Ishikawa (cell line): ENCODE results near the gene GPRASP3.

Source experiments
- CEBPB ChIP-seq: IDR thresholded peaks from 2 replicates; pipeline ENCODE4 v1.6.1; 2012
- CREB1 ChIP-seq: IDR thresholded peaks from 2 replicates; pipeline ENCODE4 v1.6.1; 2012; ENCODE audit warnings: low read depth
- EGR1 ChIP-seq: IDR thresholded peaks from 2 replicates; pipeline ENCODE4 v1.6.1; 2012
- EP300 ChIP-seq: IDR thresholded peaks from 2 replicates; pipeline ENCODE4 v1.6.1; 2012; ENCODE audit warnings: borderline replicate concordance
- FOXM1 ChIP-seq: IDR thresholded peaks from 2 replicates; pipeline ENCODE4 v1.6.1; 2012; ENCODE audit warnings: low read depth, borderline replicate concordance
- NFIC ChIP-seq: IDR thresholded peaks from 2 replicates; pipeline ENCODE4 v1.6.1; 2012
- RAD21 ChIP-seq: IDR thresholded peaks from 2 replicates; pipeline ENCODE4 v1.6.1; 2012; ENCODE audit warnings: low read depth
- TAF1 ChIP-seq: IDR thresholded peaks from 2 replicates; pipeline ENCODE4 v1.6.1; 2012; ENCODE audit warnings: low read depth, mild to moderate bottlenecking
- TCF12 ChIP-seq: IDR thresholded peaks from 2 replicates; pipeline ENCODE4 v1.6.1; 2012; ENCODE audit warnings: low read depth
- TEAD4 ChIP-seq: IDR thresholded peaks from 2 replicates; pipeline ENCODE4 v1.6.1; 2012
- YY1 ChIP-seq: IDR thresholded peaks from 2 replicates; pipeline ENCODE4 v1.6.1; 2012; ENCODE audit warnings: low read depth
- ZBTB7A ChIP-seq: IDR thresholded peaks from 2 replicates; pipeline ENCODE4 v1.6.1; 2012; ENCODE audit warnings: low read depth
- TF ChIP-seq, protein P1 (sequence below): IDR thresholded peaks from 2 replicates; pipeline ENCODE4 v1.6.1; 2012
- TF ChIP-seq, protein P2 (sequence below): IDR thresholded peaks from 2 replicates; pipeline ENCODE4 v1.6.1; 2012; ENCODE audit warnings: low read depth, mild to moderate bottlenecking
- TF ChIP-seq, protein P3 (sequence below): IDR thresholded peaks from 2 replicates; pipeline ENCODE4 v1.6.1; 2012

Gene GPRASP3

DNA sequence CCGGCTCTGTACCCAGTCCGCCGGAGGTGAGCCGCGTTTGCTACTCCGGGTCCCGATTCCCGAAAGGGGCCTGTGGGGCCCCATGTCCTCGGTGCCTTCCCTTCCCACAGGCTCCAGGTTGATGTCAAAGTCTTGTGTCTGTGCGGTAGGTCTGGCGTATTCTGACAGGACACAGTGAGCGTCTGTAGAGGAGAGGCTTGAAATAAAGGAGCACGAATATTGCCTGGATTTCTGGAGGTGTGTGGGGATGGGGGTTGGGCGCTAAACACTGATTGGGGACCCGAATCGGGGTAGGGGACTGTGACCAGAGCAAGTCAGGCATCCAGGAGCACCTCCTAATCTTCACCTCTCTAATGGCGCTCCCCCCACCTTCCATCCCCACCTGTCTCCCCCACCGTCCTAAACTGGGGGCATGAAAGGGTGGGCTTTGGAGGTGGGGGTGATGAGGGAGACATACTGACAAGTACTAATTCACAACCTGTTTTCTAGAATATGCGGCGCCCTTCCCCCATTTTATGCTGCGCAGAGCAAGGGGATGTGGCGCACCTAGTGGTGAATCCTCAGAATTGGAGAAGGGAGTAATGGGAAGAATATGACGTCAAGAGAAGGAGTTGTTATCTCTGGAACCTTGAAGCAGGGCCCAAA lies 7.4 kb upstream of the GPRASP3 start:
- TF ChIP-seq ZBTB7A (no peak), EGR1 (no peak), FOXM1 (no peak), TAF1 (no peak), RAD21 (no peak), NFIC (no peak), TCF12 (no peak), EP300 (no peak), YY1 (no peak)
- TF ChIP-seq, protein P1, sequence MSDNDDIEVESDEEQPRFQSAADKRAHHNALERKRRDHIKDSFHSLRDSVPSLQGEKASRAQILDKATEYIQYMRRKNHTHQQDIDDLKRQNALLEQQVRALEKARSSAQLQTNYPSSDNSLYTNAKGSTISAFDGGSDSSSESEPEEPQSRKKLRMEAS: no peak
- TF ChIP-seq, protein P2, sequence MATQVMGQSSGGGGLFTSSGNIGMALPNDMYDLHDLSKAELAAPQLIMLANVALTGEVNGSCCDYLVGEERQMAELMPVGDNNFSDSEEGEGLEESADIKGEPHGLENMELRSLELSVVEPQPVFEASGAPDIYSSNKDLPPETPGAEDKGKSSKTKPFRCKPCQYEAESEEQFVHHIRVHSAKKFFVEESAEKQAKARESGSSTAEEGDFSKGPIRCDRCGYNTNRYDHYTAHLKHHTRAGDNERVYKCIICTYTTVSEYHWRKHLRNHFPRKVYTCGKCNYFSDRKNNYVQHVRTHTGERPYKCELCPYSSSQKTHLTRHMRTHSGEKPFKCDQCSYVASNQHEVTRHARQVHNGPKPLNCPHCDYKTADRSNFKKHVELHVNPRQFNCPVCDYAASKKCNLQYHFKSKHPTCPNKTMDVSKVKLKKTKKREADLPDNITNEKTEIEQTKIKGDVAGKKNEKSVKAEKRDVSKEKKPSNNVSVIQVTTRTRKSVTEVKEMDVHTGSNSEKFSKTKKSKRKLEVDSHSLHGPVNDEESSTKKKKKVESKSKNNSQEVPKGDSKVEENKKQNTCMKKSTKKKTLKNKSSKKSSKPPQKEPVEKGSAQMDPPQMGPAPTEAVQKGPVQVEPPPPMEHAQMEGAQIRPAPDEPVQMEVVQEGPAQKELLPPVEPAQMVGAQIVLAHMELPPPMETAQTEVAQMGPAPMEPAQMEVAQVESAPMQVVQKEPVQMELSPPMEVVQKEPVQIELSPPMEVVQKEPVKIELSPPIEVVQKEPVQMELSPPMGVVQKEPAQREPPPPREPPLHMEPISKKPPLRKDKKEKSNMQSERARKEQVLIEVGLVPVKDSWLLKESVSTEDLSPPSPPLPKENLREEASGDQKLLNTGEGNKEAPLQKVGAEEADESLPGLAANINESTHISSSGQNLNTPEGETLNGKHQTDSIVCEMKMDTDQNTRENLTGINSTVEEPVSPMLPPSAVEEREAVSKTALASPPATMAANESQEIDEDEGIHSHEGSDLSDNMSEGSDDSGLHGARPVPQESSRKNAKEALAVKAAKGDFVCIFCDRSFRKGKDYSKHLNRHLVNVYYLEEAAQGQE: no peak
- TF ChIP-seq, protein P3, sequence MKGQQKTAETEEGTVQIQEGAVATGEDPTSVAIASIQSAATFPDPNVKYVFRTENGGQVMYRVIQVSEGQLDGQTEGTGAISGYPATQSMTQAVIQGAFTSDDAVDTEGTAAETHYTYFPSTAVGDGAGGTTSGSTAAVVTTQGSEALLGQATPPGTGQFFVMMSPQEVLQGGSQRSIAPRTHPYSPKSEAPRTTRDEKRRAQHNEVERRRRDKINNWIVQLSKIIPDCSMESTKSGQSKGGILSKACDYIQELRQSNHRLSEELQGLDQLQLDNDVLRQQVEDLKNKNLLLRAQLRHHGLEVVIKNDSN: no peak

DNA sequence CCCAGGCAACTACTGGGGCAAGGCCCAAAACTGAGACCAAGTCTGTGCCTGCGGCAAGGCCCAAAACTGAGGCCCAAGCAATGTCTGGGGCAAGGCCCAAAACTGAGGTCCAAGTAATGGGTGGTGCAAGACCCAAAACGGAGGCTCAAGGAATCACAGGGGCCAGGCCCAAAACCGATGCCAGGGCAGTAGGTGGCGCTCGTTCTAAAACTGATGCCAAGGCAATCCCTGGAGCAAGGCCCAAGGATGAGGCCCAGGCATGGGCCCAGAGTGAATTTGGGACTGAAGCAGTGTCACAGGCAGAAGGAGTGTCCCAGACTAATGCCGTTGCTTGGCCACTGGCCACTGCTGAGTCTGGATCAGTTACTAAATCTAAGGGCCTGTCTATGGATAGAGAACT lies 5.5 kb upstream of the GPRASP3 start:
- TF ChIP-seq EGR1 (no peak), ZBTB7A (no peak), YY1 (no peak), RAD21 (no peak)
- TF ChIP-seq, protein P1: no peak
- TF ChIP-seq, protein P3: no peak

DNA sequence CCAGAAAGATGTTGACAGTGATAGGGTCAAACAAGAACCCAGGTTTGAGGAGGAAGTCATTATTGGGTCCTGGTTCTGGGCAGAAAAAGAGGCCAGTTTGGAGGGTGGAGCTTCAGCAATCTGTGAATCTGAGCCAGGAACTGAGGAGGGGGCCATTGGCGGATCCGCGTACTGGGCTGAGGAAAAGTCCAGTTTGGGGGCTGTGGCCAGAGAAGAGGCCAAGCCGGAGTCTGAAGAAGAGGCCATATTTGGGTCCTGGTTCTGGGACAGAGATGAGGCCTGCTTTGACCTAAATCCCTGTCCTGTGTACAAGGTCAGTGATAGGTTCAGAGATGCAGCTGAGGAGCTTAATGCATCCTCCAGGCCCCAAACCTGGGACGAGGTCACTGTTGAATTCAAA lies 4.6 kb upstream of the GPRASP3 start:
- TF ChIP-seq EGR1: no peak
- no peak for TF ChIP-seq ZBTB7A
- TF ChIP-seq EP300: no peak
- TF ChIP-seq, protein P2: no peak
- TF ChIP-seq CEBPB: no peak
- no peak for TF ChIP-seq CREB1
- no peak for TF ChIP-seq YY1
- no peak for TF ChIP-seq TCF12
- no peak for TF ChIP-seq TEAD4

DNA sequence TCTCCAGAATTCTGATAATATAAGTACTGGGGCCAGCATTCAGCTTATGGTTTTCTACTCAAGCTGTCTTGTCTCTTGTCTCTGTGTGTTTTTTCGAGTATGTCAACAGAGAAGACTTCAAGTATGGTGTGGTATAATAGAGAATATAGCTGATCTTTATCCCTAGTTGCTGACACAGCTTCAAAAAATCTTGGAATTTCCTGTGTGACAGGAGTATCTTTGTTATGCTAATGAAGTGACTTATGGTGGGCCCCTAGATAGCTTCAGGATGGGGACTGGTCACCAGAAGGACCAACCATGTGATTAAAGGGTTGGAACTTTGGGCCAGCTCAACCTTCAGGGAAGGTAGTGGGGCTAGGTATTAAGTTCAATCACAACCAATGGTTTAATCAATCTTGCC lies 2.9 kb downstream of the GPRASP3 start:
- no peak for TF ChIP-seq CEBPB
- TF ChIP-seq EP300: no peak
- TF ChIP-seq, protein P2: no peak
- no peak for TF ChIP-seq FOXM1
- no peak for TF ChIP-seq YY1
- no peak for TF ChIP-seq ZBTB7A
- no peak for TF ChIP-seq NFIC
- no peak for TF ChIP-seq RAD21
- no peak for TF ChIP-seq TCF12
- no peak for TF ChIP-seq EGR1

DNA sequence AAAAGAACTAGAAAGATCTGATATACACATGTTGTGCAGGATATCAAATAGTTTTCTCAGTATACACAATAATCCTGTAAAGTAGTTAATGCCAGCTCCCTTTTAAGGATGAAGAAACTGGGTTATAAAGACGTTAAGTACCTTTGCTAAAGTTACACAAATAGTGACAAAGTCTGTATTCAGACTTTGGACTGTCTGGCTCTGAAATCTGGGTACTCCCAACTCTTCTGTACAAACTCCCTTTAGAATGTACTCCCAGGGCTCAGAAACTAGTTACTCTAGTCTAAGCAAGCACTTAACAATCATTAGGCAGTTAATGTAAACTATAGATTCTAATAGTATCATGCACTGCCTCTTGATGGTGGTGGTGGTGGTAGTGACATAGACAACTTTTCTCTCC lies 7.2 kb downstream of the GPRASP3 start:
- TF ChIP-seq, protein P2: no peak
